Measurements from ENCODE around the gene MROH2A.

DNA sequence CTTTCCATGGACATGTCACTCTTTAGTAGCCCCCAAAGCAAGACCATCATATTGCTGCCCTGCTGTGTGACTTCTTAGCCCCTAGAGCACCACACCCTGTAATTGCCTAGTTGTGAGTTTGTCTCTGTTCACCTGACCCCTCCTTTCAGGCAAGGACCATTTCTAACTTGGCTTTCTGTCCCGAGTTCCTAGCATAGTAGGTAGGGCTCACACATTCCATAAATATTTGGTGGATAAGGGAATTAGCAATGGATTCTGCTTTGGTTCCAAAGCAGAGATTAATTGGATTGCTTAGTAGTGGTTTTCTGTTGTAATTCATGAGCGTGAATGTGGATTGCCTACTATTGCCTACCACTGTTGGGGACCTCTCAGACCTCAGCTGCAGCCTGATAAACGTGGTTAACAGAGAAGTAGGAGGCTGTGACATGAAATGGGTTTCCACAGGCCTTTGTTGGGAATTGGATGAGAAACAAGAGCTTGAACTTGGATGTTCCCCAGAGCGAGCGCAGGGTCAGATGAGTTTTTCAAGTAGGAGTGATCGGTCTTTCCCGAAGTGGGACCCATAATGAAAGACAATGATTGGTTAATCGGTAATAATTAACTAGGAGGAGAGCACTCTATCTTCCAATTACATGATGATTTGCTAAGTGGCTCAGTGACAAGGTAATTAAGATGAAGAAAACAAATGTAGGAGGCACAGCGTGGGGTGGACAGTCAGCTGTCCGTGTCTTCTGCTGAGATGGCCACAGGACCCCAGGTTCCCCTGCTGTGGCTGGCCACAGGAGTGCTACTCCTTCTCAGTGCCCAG lies 31.5 kb upstream of the MROH2A start:
- no peak for TF ChIP-seq TAF1 (conservative IDR thresholded peaks at IDR 0.05)
- TF ChIP-seq, protein P1, sequence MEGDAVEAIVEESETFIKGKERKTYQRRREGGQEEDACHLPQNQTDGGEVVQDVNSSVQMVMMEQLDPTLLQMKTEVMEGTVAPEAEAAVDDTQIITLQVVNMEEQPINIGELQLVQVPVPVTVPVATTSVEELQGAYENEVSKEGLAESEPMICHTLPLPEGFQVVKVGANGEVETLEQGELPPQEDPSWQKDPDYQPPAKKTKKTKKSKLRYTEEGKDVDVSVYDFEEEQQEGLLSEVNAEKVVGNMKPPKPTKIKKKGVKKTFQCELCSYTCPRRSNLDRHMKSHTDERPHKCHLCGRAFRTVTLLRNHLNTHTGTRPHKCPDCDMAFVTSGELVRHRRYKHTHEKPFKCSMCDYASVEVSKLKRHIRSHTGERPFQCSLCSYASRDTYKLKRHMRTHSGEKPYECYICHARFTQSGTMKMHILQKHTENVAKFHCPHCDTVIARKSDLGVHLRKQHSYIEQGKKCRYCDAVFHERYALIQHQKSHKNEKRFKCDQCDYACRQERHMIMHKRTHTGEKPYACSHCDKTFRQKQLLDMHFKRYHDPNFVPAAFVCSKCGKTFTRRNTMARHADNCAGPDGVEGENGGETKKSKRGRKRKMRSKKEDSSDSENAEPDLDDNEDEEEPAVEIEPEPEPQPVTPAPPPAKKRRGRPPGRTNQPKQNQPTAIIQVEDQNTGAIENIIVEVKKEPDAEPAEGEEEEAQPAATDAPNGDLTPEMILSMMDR (IDR thresholded peaks at IDR 0.05; ENCODE audit: low read depth, low read length, missing input control), result no peak
